ENCODE data around the gene UTF1.

UTF1 gene

GRCh38 chr10:133230044-133230361 is at the start of gene UTF1:
TSS of gene UTF1 (plus strand) at chr10:133230217. CDS start at chr10:133230289, 72 bp downstream.
- no peak for DNase-seq

- no peak for DNase-seq
Observed at GRCh38 chr10:133180965-133181639, 48.9 kb upstream of the UTF1 start.

- no peak for DNase-seq
Observed at GRCh38 chr10:133182190-133182589, 47.8 kb upstream of the UTF1 start.

GRCh38 chr10:133182791-133183645 is 47.0 kb upstream of the UTF1 start:
- DNase-seq, result no peak

GRCh38 chr10:133183646-133184378 is 46.2 kb upstream of the UTF1 start:
- DNase-seq, result no peak

- no peak for DNase-seq
Observed at GRCh38 chr10:133184591-133185244, 45.3 kb upstream of the UTF1 start.

GRCh38 chr10:133185421-133185820 is 44.6 kb upstream of the UTF1 start:
- DNase-seq, result no peak

GRCh38 chr10:133185916-133186315 is 44.1 kb upstream of the UTF1 start:
- DNase-seq, result no peak

GRCh38 chr10:133186416-133187090 is 43.5 kb upstream of the UTF1 start:
- no peak for DNase-seq

GRCh38 chr10:133187091-133187905 is 42.7 kb upstream of the UTF1 start:
- no peak for DNase-seq

- DNase-seq, result no peak
Observed at GRCh38 chr10:133187906-133188681, 41.9 kb upstream of the UTF1 start.

- no peak for DNase-seq
Observed at GRCh38 chr10:133189256-133189655, 40.8 kb upstream of the UTF1 start.

- no peak for DNase-seq
Observed at GRCh38 chr10:133189726-133190125, 40.3 kb upstream of the UTF1 start.

- DNase-seq, result no peak
Observed at GRCh38 chr10:133190225-133190624, 39.8 kb upstream of the UTF1 start.

- DNase-seq, result no peak
Observed at GRCh38 chr10:133191651-133192050, 38.4 kb upstream of the UTF1 start.

GRCh38 chr10:133194151-133194550 is 35.9 kb upstream of the UTF1 start:
- no peak for DNase-seq

- no peak for DNase-seq
Observed at GRCh38 chr10:133195096-133195495, 34.9 kb upstream of the UTF1 start.

- DNase-seq, result no peak
Observed at GRCh38 chr10:133195611-133196010, 34.4 kb upstream of the UTF1 start.

- DNase-seq, result no peak
Observed at GRCh38 chr10:133196221-133196915, 33.6 kb upstream of the UTF1 start.

Measured in EL (cell line).